ENCODE measurements around the gene PXMP2. TPM values are rescaled to one million over a fixed set of nuclear protein-coding genes. Genes with fewer than 3 reads are reported as not detected.

The PXMP2 gene
- total RNA-seq, 1 donor from 2014 or later, result 15.0 TPM

GRCh38 chr12:132718644-132719043, 31.3 kb downstream of the PXMP2 start:
- TF ChIP-seq CTCF (IDR thresholded peaks at IDR 0.05), result no peak
- TF ChIP-seq POLR2A (IDR thresholded peaks at IDR 0.05), result no peak
- TF ChIP-seq POLR2AphosphoS5 (IDR thresholded peaks at IDR 0.05; ENCODE audit: insufficient read depth in 1 of 2, low read depth in 1 of 2), result no peak
- no peaks in the 10 kb centered on the region for H3K27me3 ChIP-seq
- H3K36me3 ChIP-seq, result peaks cover 4 to 49% of the 10 kb centered on the region in 2 donors
- DNase-seq (ENCODE audit: extremely low spot score in 2 of 2), result no peak
- no peaks in the 10 kb centered on the region for H3K4me1 ChIP-seq
- H3K27ac ChIP-seq, result no peak overlapping the region
- no peaks in the 10 kb centered on the region for H3K9me3 ChIP-seq
- intact Hi-C loops (cut with DNase I), result no loop called here
- H3K4me3 ChIP-seq, result no peak overlapping the region

- Histone ChIP-seq H3K27me3 (no peaks in the 10 kb centered on the region), H3K36me3 (peaks cover 4 to 56% of the 10 kb centered on the region in 2 donors), H3K4me1 (no peaks in the 10 kb centered on the region), H3K4me3 (no peak overlapping the region), H3K9me3 (no peaks in the 10 kb centered on the region), H3K27ac (no peak overlapping the region)
- DNase-seq (ENCODE audit: extremely low spot score in 2 of 2), result no peak
- no peak for TF ChIP-seq CTCF (IDR thresholded peaks at IDR 0.05)
- TF ChIP-seq POLR2AphosphoS5 (IDR thresholded peaks at IDR 0.05; ENCODE audit: insufficient read depth in 1 of 2, low read depth in 1 of 2), result no peak
- no peak for TF ChIP-seq POLR2A (IDR thresholded peaks at IDR 0.05)
- intact Hi-C loops (cut with DNase I), result no loop called here
Measured at GRCh38 chr12:132719141-132719953, 32.0 kb downstream of the PXMP2 start.

- no peaks in the 10 kb centered on the region for H3K4me1 ChIP-seq
- intact Hi-C loops (cut with DNase I), result no loop called here
- no peak overlapping the region for H3K4me3 ChIP-seq
- no peak overlapping the region for H3K27ac ChIP-seq
- no peaks in the 10 kb centered on the region for H3K9me3 ChIP-seq
- no peaks in the 10 kb centered on the region for H3K27me3 ChIP-seq
- TF ChIP-seq CTCF (IDR thresholded peaks at IDR 0.05) (no peak), POLR2A (IDR thresholded peaks at IDR 0.05) (no peak)
- H3K36me3 ChIP-seq, result peaks cover 4 to 56% of the 10 kb centered on the region in 2 donors
- DNase-seq (ENCODE audit: extremely low spot score in 2 of 2), result no peak
Measured at GRCh38 chr12:132719954-132720324, 32.6 kb downstream of the PXMP2 start.

GRCh38 chr12:132720606-132721345, 33.4 kb downstream of the PXMP2 start:
- no peak for DNase-seq (ENCODE audit: extremely low spot score in 2 of 2)
- Histone ChIP-seq H3K9me3 (no peaks in the 10 kb centered on the region), H3K4me1 (no peaks in the 10 kb centered on the region), H3K36me3 (peaks cover 4 to 61% of the 10 kb centered on the region in 2 donors), H3K27me3 (no peaks in the 10 kb centered on the region), H3K4me3 (no peak overlapping the region), H3K27ac (no peak overlapping the region)
- intact Hi-C loops (cut with DNase I), result no loop called here
- no peak for TF ChIP-seq POLR2A (IDR thresholded peaks at IDR 0.05)
- TF ChIP-seq POLR2AphosphoS5 (IDR thresholded peaks at IDR 0.05; ENCODE audit: insufficient read depth in 1 of 2, low read depth in 1 of 2), result no peak
- TF ChIP-seq CTCF (IDR thresholded peaks at IDR 0.05), result no peak
